Trophoblast cell (in vitro differentiated cells and primary cell): ENCODE data around the gene TEX53.

ENCODE experiments used
- DNase-seq, 2 donors: peaks; one replicate each; pipeline ENCODE4 v3.0.0-alpha.2; 2016
- H2AFZ ChIP-seq: 2 replicates; pipeline ENCODE4 v1.6.1; 2013; ENCODE audit warnings: low read length, moderate library complexity, mild to moderate bottlenecking; ENCODE audit not compliant: insufficient read depth, poor library complexity
- H2AK5ac ChIP-seq: 2 replicates; pipeline ENCODE4 v1.6.1; 2013; ENCODE audit warnings: mild to moderate bottlenecking, low read length
- H2BK120ac ChIP-seq: 2 replicates; pipeline ENCODE4 v1.6.1; 2013; ENCODE audit warnings: low read length, mild to moderate bottlenecking, moderate library complexity; ENCODE audit not compliant: insufficient read depth, poor library complexity
- H2BK12ac ChIP-seq: 2 replicates; pipeline ENCODE4 v1.6.1; 2013; ENCODE audit warnings: mild to moderate bottlenecking, low read length, moderate library complexity
- H2BK5ac ChIP-seq: 2 replicates; pipeline ENCODE4 v1.6.1; 2013; ENCODE audit warnings: low read length, low read depth, moderate library complexity, mild to moderate bottlenecking; ENCODE audit not compliant: poor library complexity
- H3K14ac ChIP-seq: 2 replicates; pipeline ENCODE4 v1.6.1; 2013; ENCODE audit warnings: mild to moderate bottlenecking, low read length
- H3K18ac ChIP-seq: 2 replicates; pipeline ENCODE4 v1.6.1; 2013; ENCODE audit warnings: mild to moderate bottlenecking, low read length
- H3K23ac ChIP-seq: 2 replicates; pipeline ENCODE4 v1.6.1; 2013; ENCODE audit warnings: low read length
- H3K27ac ChIP-seq: 2 replicates; pipeline ENCODE4 v1.5.1; 2013; ENCODE audit warnings: low read depth, mild to moderate bottlenecking, inconsistent platforms, low read length, moderate library complexity
- H3K27me3 ChIP-seq: 2 replicates; pipeline ENCODE4 v1.6.1; 2013; ENCODE audit warnings: inconsistent platforms, mild to moderate bottlenecking, low read length, moderate library complexity; ENCODE audit not compliant: insufficient read depth
- H3K36me3 ChIP-seq, 2 experiments: 1 replicate in 1 of 2; 2 replicates in 1 of 2; pipeline ENCODE4 v1.6.1; 2013; ENCODE audit warnings: low read length in 2 of 2, mild to moderate bottlenecking in 2 of 2, moderate library complexity in 1 of 2; ENCODE audit not compliant: insufficient read depth in 2 of 2, control insufficient read depth in 1 of 2
- H3K4ac ChIP-seq: 2 replicates; pipeline ENCODE4 v1.6.1; 2013; ENCODE audit warnings: low read depth, mild to moderate bottlenecking, low read length, moderate library complexity
- H3K4me1 ChIP-seq, 2 experiments: 1 replicate in 1 of 2; 2 replicates in 1 of 2; pipeline ENCODE4 v1.6.1; 2013; ENCODE audit warnings: low read length in 2 of 2, mild to moderate bottlenecking in 2 of 2, moderate library complexity in 1 of 2; ENCODE audit not compliant: insufficient read depth in 2 of 2, control insufficient read depth in 1 of 2
- H3K4me2 ChIP-seq: 2 replicates; pipeline ENCODE4 v1.6.1; 2013; ENCODE audit warnings: inconsistent platforms, mild to moderate bottlenecking, low read length, moderate library complexity
- H3K4me3 ChIP-seq: 2 replicates; pipeline ENCODE4 v1.5.1; 2013; ENCODE audit warnings: mild to moderate bottlenecking, low read depth, low read length, inconsistent platforms
- H3K79me1 ChIP-seq: one replicate; pipeline ENCODE4 v1.6.1; 2013; ENCODE audit warnings: low read length
- H3K79me2 ChIP-seq: 2 replicates; pipeline ENCODE4 v1.6.1; 2013; ENCODE audit warnings: low read length, mild to moderate bottlenecking; ENCODE audit not compliant: control insufficient read depth, insufficient read depth, poor library complexity
- H3K9ac ChIP-seq: 2 replicates; pipeline ENCODE4 v1.6.1; 2013; ENCODE audit warnings: mild to moderate bottlenecking, low read length
- H3K9me3 ChIP-seq: 2 replicates; pipeline ENCODE4 v1.6.1; 2013; ENCODE audit warnings: low read depth, mild to moderate bottlenecking, control low read depth, inconsistent platforms, low read length; ENCODE audit not compliant: insufficient read depth
- H4K12ac ChIP-seq: 2 replicates; pipeline ENCODE4 v1.6.1; 2013; ENCODE audit warnings: low read depth, mild to moderate bottlenecking, low read length, moderate library complexity
- H4K8ac ChIP-seq: 2 replicates; pipeline ENCODE4 v1.6.1; 2013; ENCODE audit warnings: low read depth, mild to moderate bottlenecking, low read length, moderate library complexity
- H4K91ac ChIP-seq: one replicate; pipeline ENCODE4 v1.6.1; 2013; ENCODE audit warnings: low read depth, mild to moderate bottlenecking, low read length, moderate library complexity
- WGBS: extraction: QIAGEN DNeasy Blood & Tissue Kit; methylation state at CpG from one replicate; pipeline ENCODE4 v1.1.7; 2013; ENCODE audit warnings: missing lambda C conversion rate; ENCODE audit not compliant: insufficient read length, insufficient coverage; ENCODE audit errors: extremely low coverage; 5-methylcytosine and 5-hydroxymethylcytosine counted together

The TEX53 gene

GRCh38 chr9:114631166-114631565, 26.4 kb downstream of the TEX53 start:
- Histone ChIP-seq H3K23ac (no peak overlapping the region), H3K14ac (no peak overlapping the region), H4K91ac (no peak overlapping the region), H2AK5ac (no peak overlapping the region), H3K27ac (no peak overlapping the region), H3K79me2 (peaks cover 2% of the 10 kb centered on the region), H3K4me3 (no peak overlapping the region), H2AFZ (no peak overlapping the region), H3K4me1 (no peaks in the 10 kb centered on the region), H2BK120ac (no peak overlapping the region), H3K27me3 (no peaks in the 10 kb centered on the region), H4K12ac (no peak overlapping the region), H3K4me2 (no peak overlapping the region), H3K9ac (no peak overlapping the region), H3K4ac (no peak overlapping the region), H2BK12ac (no peak overlapping the region), H2BK5ac (no peak overlapping the region), H3K18ac (no peak overlapping the region), H3K79me1 (no peaks in the 10 kb centered on the region), H3K36me3 (peaks cover 20 to 26% of the 10 kb centered on the region in 2 experiments), H3K9me3 (peaks cover 1% of the 10 kb centered on the region), H4K8ac (no peak overlapping the region)
- no peak for DNase-seq
- WGBS = no CpG with 5 or more reads among the region's 2 CpGs

- no CpG with 5 or more reads among the region's 7 CpGs for WGBS
- Histone ChIP-seq H3K9me3 (peaks cover 1% of the 10 kb centered on the region), H2AK5ac (no peak overlapping the region), H2BK5ac (no peak overlapping the region), H3K14ac (no peak overlapping the region), H4K12ac (no peak overlapping the region), H3K4me3 (no peak overlapping the region), H4K91ac (no peak overlapping the region), H3K79me2 (peaks cover 2% of the 10 kb centered on the region), H2BK12ac (no peak overlapping the region), H3K23ac (no peak overlapping the region), H4K8ac (no peak overlapping the region), H3K18ac (no peak overlapping the region), H3K9ac (no peak overlapping the region), H3K27me3 (no peaks in the 10 kb centered on the region), H3K4me1 (no peaks in the 10 kb centered on the region), H3K4ac (no peak overlapping the region), H2BK120ac (no peak overlapping the region), H3K27ac (no peak overlapping the region), H3K79me1 (no peaks in the 10 kb centered on the region), H2AFZ (no peak overlapping the region), H3K4me2 (no peak overlapping the region), H3K36me3 (peaks cover 20 to 26% of the 10 kb centered on the region in 2 experiments)
- DNase-seq = no peak
Observed at GRCh38 chr9:114629563-114630090, 28.0 kb downstream of the TEX53 start.

DNA sequence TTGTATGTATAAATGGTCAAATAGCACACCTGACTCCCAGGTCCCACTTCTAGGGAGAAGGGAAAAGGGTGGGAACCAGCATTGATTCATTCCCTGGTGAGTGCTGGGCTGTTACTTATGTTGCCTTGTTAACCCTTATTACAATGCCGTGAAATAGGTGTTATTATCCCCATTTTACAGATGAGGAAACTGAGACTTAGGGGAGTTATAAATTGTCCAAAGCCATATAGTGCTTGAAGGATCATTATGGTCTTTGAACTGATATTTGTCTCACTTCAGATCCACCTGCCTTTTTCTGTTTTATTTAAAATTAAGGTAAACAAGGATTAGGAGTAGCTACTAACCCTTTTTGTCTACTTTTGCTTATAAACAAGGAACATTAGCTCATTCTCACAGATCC, 30.1 kb downstream of the TEX53 start:
- Histone ChIP-seq H2BK5ac (no peak overlapping the region), H3K4me2 (no peak overlapping the region), H2BK12ac (no peak overlapping the region), H3K4me3 (no peak overlapping the region), H3K79me1 (no peaks in the 10 kb centered on the region), H2BK120ac (no peak overlapping the region), H3K4me1 (peaks cover 0 to 2% of the 10 kb centered on the region in 2 experiments), H3K14ac (no peak overlapping the region), H2AFZ (no peak overlapping the region), H2AK5ac (no peak overlapping the region), H3K79me2 (peaks cover 2% of the 10 kb centered on the region), H3K27ac (no peak overlapping the region), H4K91ac (no peak overlapping the region), H3K4ac (no peak overlapping the region), H3K9me3 (peaks cover 1% of the 10 kb centered on the region), H3K9ac (no peak overlapping the region), H3K36me3 (peaks cover 11 to 13% of the 10 kb centered on the region in 2 experiments), H3K23ac (no peak overlapping the region), H4K12ac (no peak overlapping the region), H4K8ac (no peak overlapping the region), H3K27me3 (no peaks in the 10 kb centered on the region), H3K18ac (no peak overlapping the region)
- no CpG with 5 or more reads among the region's 1 CpG for WGBS
- no peak for DNase-seq

DNA sequence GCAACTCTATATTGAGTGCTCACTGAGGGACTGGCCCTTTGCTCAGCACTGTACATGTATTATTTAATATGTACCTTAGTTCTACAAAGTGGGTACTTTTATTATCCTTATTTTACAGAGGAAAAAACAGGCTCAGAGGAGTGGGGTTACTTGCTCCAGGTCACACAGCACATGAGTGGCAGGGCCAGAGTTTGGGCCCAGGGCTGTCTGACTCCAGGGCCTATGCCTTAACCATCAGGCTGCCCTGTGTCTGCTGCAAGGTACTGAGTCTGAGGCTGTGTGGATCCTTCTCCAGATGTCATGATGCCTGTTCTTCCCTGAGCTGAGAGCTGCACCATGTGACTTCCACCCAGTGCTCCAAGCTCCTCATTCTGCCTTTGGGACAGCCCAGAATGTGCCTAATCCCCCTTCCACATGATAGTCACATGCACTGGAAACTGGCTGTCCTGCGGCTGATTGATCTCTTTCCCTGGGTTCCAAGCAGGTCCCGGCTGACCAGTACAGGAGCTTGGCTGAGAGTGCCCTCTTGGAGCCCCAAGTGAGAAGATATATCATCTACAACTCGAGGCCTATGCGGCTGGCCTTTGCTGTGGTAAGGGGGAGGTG, 31.1 kb downstream of the TEX53 start:
- Histone ChIP-seq H3K4me3 (no peak overlapping the region), H3K9me3 (peaks cover 1% of the 10 kb centered on the region), H3K18ac (no peak overlapping the region), H3K27me3 (no peaks in the 10 kb centered on the region), H4K91ac (no peak overlapping the region), H3K9ac (no peak overlapping the region), H3K79me1 (no peaks in the 10 kb centered on the region), H3K79me2 (peaks cover 2% of the 10 kb centered on the region), H3K36me3 (peaks cover 11 to 13% of the 10 kb centered on the region in 2 experiments), H4K12ac (no peak overlapping the region), H4K8ac (no peak overlapping the region), H2BK120ac (no peak overlapping the region), H3K4me1 (peaks cover 0 to 8% of the 10 kb centered on the region in 2 experiments), H2BK5ac (no peak overlapping the region), H2BK12ac (no peak overlapping the region), H3K27ac (no peak overlapping the region), H2AK5ac (no peak overlapping the region), H3K14ac (no peak overlapping the region), H3K4ac (no peak overlapping the region), H3K4me2 (no peak overlapping the region), H2AFZ (no peak overlapping the region), H3K23ac (no peak overlapping the region)
- no CpG with 5 or more reads among the region's 4 CpGs for WGBS
- DNase-seq = no peak
